Caki2 (cell line): ENCODE data around the gene TNS1. TPM values are rescaled to one million over a fixed set of nuclear protein-coding genes. Genes with fewer than 3 reads are reported as not detected.

Experiments
- DNase-seq: peaks from one replicate; pipeline ENCODE4 v3.0.0-alpha.2; 2015; ENCODE audit warnings: low read depth
- in situ Hi-C: cut with HindIII; loops from 2 replicates; pipeline ENCODE4 v1.10.0; 2016; ENCODE audit warnings: low sequenced_read_pairs, low pct_unique_long_range_greater_than_20kb, mixed read lengths
- total RNA-seq: library from RNA; depleted of rRNA; stranded (reverse); fragments of >200 nt; shearing (Covaris generic); gene quantifications from 2 replicates; pipeline ENCODE4 v1.2.3, GENCODE V29; 2014; ENCODE audit warnings: low replicate concordance

TNS1 gene
- total RNA-seq, 1 experiment from 2014 or later, result 0.68 TPM

GRCh38 chr2:217877866-217878265, 124.9 kb downstream of the TNS1 start:
- in situ Hi-C loops, result no loop called here
- no peak for DNase-seq

- DNase-seq, result no peak
- in situ Hi-C loops, result no loop called here
Observed at GRCh38 chr2:217876253-217876570, 126.6 kb downstream of the TNS1 start.

GRCh38 chr2:217875556-217876252, 127.1 kb downstream of the TNS1 start:
- in situ Hi-C loops, result no loop called here
- no peak for DNase-seq

- no peak for DNase-seq
- in situ Hi-C loops, result no loop called here
Observed at GRCh38 chr2:217875138-217875537, 127.7 kb downstream of the TNS1 start.

GRCh38 chr2:217873371-217873770, 129.4 kb downstream of the TNS1 start:
- in situ Hi-C loops, result no loop called here

GRCh38 chr2:217872319-217872718, 130.5 kb downstream of the TNS1 start:
- in situ Hi-C loops, result no loop called here
- no peak for DNase-seq

More at GRCh38 chr2:217873371-217873770, 129.4 kb downstream of the TNS1 start:
- DNase-seq, result no peak

GRCh38 chr2:217870528-217871011, 132.2 kb downstream of the TNS1 start:
- no peak for DNase-seq
- in situ Hi-C loops, result no loop called here

GRCh38 chr2:217868911-217869334, 133.9 kb downstream of the TNS1 start:
- no peak for DNase-seq
- in situ Hi-C loops, result no loop called here

- no peak for DNase-seq
- in situ Hi-C loops, result no loop called here
Observed at GRCh38 chr2:217868265-217868892, 134.4 kb downstream of the TNS1 start.

GRCh38 chr2:217866457-217866856, 136.3 kb downstream of the TNS1 start:
- in situ Hi-C loops, result no loop called here
- no peak for DNase-seq

- peak; percentile 30 for DNase-seq
- in situ Hi-C loops, result no loop called here
Observed at GRCh38 chr2:217864963-217865772, 137.6 kb downstream of the TNS1 start.

- no peak for DNase-seq
- in situ Hi-C loops, result no loop called here
Observed at GRCh38 chr2:217863883-217864282, 138.9 kb downstream of the TNS1 start.

- in situ Hi-C loops, result no loop called here
- DNase-seq, result no peak
Observed at GRCh38 chr2:217861334-217861877, 141.4 kb downstream of the TNS1 start.

GRCh38 chr2:217859926-217860325, 142.9 kb downstream of the TNS1 start:
- in situ Hi-C loops, result no loop called here
- DNase-seq, result no peak

GRCh38 chr2:217858519-217859491, 144.0 kb downstream of the TNS1 start:
- in situ Hi-C loops, result no loop called here
- DNase-seq, result peak; percentile 52

- DNase-seq, result no peak
- in situ Hi-C loops, result no loop called here
Observed at GRCh38 chr2:217857624-217858506, 144.9 kb downstream of the TNS1 start.

GRCh38 chr2:217856871-217857270, 145.9 kb downstream of the TNS1 start:
- in situ Hi-C loops, result no loop called here
- no peak for DNase-seq
